ENCODE data around the gene APBB3.

Gene APBB3

DNA sequence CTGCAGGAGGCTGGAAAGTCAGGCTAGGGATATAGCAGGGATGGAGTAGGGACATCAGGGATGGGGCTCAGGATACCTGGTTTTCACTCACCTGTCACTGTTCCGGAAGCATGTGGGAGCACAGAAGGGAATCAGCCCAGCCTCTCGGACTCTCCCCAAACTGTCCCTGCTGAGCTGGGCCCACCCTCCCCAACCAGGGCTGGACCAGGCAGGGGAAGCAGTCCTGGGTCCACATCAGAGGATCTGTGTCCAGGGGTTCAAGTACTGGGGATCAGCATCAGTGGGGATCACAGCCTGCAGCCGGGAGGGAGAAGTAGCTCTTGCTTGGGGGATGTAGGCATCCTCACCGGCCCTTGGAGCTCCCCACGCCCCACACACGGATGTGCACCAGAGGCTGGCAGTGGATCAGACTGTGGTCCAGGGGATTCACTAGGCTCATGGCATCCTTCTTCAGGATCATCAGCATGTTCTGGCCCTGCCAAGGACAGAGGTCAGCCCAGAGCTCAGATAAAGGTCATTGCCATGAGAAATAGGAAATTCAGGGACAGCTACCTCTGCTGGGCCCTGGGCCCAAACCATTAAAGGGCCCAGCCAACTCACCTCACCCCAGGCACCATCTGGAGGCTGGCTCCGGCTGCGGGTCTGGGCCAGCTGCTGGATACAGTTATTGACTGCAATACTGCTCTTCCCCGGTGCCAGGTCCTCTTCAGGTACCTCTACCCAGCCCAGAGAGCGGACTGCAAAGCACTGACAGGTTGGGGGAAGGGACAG, 2.5 kb downstream of the APBB3 start:
- Histone ChIP-seq H3K27me3 (ENCODE audit: insufficient read depth, poor library complexity, severe bottlenecking) (no peaks in the 10 kb centered on the region), H3K27ac (replicated peaks) (no peak overlapping the region), H3K4me3 (replicated peaks; ENCODE audit: insufficient read depth, low read length) (no peak overlapping the region)
- DNase-seq (ENCODE audit: low read depth in 1 of 2, low spot score in 1 of 2) = no peak
- TF ChIP-seq REST (IDR thresholded peaks at IDR 0.05; ENCODE audit: insufficient replicate concordance, low read depth) = no peak
- no peak for TF ChIP-seq SPI1 (IDR thresholded peaks at IDR 0.05; ENCODE audit: borderline replicate concordance, low read depth)
- no peak for TF ChIP-seq CTCF (IDR thresholded peaks at IDR 0.05; ENCODE audit: insufficient read depth, low read length)
- no peak for TF ChIP-seq POLR2AphosphoS5 (IDR thresholded peaks at IDR 0.05; ENCODE audit: low read depth)
- no peak for TF ChIP-seq GABPA (IDR thresholded peaks at IDR 0.05; ENCODE audit: low read depth)

GRCh38 chr5:140560227-140560626, 4.2 kb downstream of the APBB3 start:
- Histone ChIP-seq H3K27ac (replicated peaks) (no peak overlapping the region), H3K27me3 (ENCODE audit: insufficient read depth, poor library complexity, severe bottlenecking) (no peaks in the 10 kb centered on the region), H3K4me3 (replicated peaks; ENCODE audit: insufficient read depth, low read length) (no peak overlapping the region)
- DNase-seq (ENCODE audit: low read depth in 1 of 2, low spot score in 1 of 2) = no peak
- TF ChIP-seq SPI1 (IDR thresholded peaks at IDR 0.05; ENCODE audit: borderline replicate concordance, low read depth) = no peak
- no peak for TF ChIP-seq POLR2AphosphoS5 (IDR thresholded peaks at IDR 0.05; ENCODE audit: low read depth)
- TF ChIP-seq GABPA (IDR thresholded peaks at IDR 0.05; ENCODE audit: low read depth) = no peak
- TF ChIP-seq CTCF (IDR thresholded peaks at IDR 0.05; ENCODE audit: insufficient read depth, low read length) = no peak
- no peak for TF ChIP-seq REST (IDR thresholded peaks at IDR 0.05; ENCODE audit: insufficient replicate concordance, low read depth)

DNA sequence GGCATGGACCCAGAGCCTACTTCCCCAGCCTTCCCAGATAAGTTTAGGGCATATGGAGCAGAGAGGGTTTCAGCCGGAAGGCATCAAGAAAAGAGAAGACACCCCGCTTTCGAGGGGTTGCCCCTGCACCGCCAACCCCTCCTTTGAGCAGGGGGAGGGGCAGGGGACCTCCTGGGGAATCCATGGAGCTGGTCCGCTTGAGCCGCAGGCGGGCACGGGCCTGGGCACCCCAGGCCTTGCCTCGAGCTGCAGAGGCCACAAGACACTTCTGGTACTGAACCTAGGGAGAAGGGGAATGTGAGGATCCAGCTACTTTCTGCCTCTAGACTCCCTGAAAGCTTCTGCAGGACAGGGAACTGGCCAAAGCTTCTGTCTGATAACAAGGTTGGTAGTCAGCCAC, 5.9 kb downstream of the APBB3 start:
- no peaks in the 10 kb centered on the region for H3K27me3 ChIP-seq (ENCODE audit: insufficient read depth, poor library complexity, severe bottlenecking)
- no peak overlapping the region for H3K4me3 ChIP-seq (replicated peaks; ENCODE audit: insufficient read depth, low read length)
- TF ChIP-seq GABPA (IDR thresholded peaks at IDR 0.05; ENCODE audit: low read depth) (no peak), SPI1 (IDR thresholded peaks at IDR 0.05; ENCODE audit: borderline replicate concordance, low read depth) (no peak), REST (IDR thresholded peaks at IDR 0.05; ENCODE audit: insufficient replicate concordance, low read depth) (no peak), CTCF (IDR thresholded peaks at IDR 0.05; ENCODE audit: insufficient read depth, low read length) (no peak), POLR2AphosphoS5 (IDR thresholded peaks at IDR 0.05; ENCODE audit: low read depth) (no peak)
- no peak for DNase-seq (ENCODE audit: low read depth in 1 of 2, low spot score in 1 of 2)
- H3K27ac ChIP-seq (replicated peaks) = no peak overlapping the region
